G401 (cell line): ENCODE results near the gene PRICKLE4. TPM values are rescaled to one million over a fixed set of nuclear protein-coding genes. Genes with fewer than 3 reads are reported as not detected.
"Not testable (repeated sequence)": the region's sequence is repeated elsewhere in the genome, so short reads cannot be mapped to it uniquely, and the experiment has no call there.

ENCODE experiments used
- DNase-seq: peaks from one replicate; pipeline ENCODE4 v3.0.0-alpha.2; 2015; ENCODE audit warnings: low spot score
- in situ Hi-C: cut with HindIII; loops from 2 replicates; pipeline ENCODE4 v1.10.0; 2016; ENCODE audit warnings: low sequenced_read_pairs, mixed read lengths
- total RNA-seq: library from RNA; depleted of rRNA; stranded (reverse); fragments of >200 nt; shearing (Covaris generic); gene quantifications from 2 replicates; pipeline ENCODE4 v1.2.3, GENCODE V29; 2014

The PRICKLE4 gene
- total RNA-seq, 1 experiment from 2014 or later = not detected

- no peak for DNase-seq
- in situ Hi-C loops = no loop called here
These were observed 37.0 kb upstream of the PRICKLE4 start for GRCh38 chr6:41743406-41744235.

GRCh38 chr6:41744236-41744787, 36.3 kb upstream of the PRICKLE4 start:
- in situ Hi-C loops = no loop called here
- DNase-seq = no peak

DNA sequence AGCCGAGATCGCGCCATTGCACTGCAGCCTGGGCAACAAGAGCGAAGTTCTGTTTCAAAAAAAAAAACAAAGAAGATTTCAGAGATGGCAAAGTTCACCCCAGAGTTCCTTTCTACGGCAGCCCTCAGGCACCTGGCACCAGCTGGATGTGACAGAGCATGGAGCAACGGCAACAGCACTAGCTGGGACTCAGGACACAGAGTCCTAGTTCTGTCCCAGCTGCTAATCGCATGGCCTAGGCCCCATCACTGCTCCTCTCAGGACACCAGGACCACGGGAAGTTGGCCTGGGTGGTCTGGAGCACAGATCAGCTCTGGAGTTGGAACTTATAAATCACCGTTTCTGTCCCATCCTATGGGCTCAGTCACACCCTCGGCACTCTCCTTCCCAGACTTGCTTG, 34.5 kb upstream of the PRICKLE4 start:
- no peak for DNase-seq

GRCh38 chr6:41747256-41748101, 33.1 kb upstream of the PRICKLE4 start, which contains the start of gene PGC:
PGC (minus strand) TSS chr6:41747397; CDS start chr6:41747334, 63 bp downstream.
- DNase-seq = no peak
- in situ Hi-C loops = no loop called here

More for the DNA sequence above, 34.5 kb upstream of the PRICKLE4 start:
- in situ Hi-C loops = no loop called here

- in situ Hi-C loops = no loop called here
These were observed 32.5 kb upstream of the PRICKLE4 start for GRCh38 chr6:41748102-41748477.

GRCh38 chr6:41748542-41748941, 32.0 kb upstream of the PRICKLE4 start:
- no peak for DNase-seq
- in situ Hi-C loops = no loop called here

More at GRCh38 chr6:41748102-41748477, 32.5 kb upstream of the PRICKLE4 start:
- DNase-seq = no peak

DNA sequence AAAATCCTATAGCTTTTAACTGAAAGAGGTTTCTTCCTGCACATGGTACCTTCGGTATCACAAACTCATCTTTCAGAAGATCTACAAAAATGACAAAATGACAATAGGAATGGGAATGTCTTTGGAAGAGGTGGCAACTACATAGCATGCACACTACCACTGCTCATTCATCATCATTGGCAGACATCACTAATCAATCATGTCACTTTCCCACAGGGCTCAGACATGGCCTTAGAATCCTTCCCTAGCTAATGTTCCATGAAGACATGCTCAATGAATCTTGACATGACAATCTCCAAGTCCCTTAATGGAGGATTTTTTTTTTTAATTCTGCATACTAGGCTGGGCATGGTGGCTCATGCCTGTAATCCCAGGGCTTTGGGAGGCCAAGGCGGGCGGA, 30.2 kb upstream of the PRICKLE4 start:
- in situ Hi-C loops = no loop called here
- no peak for DNase-seq

- in situ Hi-C loops = no loop called here
- DNase-seq = no peak
These were observed 24.7 kb upstream of the PRICKLE4 start for GRCh38 chr6:41755895-41756294.

DNA sequence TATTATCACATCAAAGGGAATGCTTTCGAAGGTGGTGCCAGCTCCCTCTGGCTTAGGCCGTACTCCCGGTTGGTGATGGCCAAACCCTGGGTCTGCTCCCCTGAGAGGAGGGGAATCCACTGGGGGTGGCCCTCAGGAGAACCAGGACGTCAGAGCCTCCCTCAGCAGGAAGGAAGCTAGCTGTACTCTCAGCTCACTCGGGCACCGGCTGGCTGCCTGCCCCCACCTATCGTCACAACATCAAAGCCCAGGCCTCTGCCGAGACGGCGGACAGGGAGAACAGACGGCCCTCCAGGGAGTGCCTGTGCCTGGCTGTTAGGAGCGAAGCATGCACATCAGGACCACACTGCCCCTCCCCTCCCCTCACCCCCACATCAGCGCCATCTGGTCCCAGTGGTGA, 24.2 kb upstream of the PRICKLE4 start:
- in situ Hi-C loops = no loop called here
- no peak for DNase-seq

DNA sequence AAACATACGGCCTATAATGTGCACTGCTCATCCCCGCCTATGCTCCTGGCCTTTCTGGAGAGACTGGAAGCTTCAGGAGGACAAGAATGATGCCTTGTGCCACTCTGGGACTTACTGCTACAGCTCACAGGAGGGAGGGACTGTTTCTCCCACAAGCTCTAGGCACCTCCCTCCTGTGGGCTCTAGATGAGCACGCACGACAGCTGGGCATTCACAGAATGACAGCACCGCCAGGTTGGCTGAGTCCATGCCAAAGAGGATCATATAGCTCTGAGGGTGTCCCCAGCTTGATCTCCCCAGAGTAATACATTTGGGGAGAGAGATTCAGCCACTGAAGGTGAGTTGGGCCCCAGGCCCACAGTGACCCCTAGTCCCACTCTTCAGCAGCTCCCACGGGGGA, 23.3 kb upstream of the PRICKLE4 start:
- in situ Hi-C loops = no loop called here
- DNase-seq = no peak

GRCh38 chr6:41757931-41758640, 22.5 kb upstream of the PRICKLE4 start:
- DNase-seq = no peak
- in situ Hi-C loops = no loop called here

GRCh38 chr6:41758641-41759035, 21.9 kb upstream of the PRICKLE4 start:
- in situ Hi-C loops = no loop called here
- no peak for DNase-seq

DNA sequence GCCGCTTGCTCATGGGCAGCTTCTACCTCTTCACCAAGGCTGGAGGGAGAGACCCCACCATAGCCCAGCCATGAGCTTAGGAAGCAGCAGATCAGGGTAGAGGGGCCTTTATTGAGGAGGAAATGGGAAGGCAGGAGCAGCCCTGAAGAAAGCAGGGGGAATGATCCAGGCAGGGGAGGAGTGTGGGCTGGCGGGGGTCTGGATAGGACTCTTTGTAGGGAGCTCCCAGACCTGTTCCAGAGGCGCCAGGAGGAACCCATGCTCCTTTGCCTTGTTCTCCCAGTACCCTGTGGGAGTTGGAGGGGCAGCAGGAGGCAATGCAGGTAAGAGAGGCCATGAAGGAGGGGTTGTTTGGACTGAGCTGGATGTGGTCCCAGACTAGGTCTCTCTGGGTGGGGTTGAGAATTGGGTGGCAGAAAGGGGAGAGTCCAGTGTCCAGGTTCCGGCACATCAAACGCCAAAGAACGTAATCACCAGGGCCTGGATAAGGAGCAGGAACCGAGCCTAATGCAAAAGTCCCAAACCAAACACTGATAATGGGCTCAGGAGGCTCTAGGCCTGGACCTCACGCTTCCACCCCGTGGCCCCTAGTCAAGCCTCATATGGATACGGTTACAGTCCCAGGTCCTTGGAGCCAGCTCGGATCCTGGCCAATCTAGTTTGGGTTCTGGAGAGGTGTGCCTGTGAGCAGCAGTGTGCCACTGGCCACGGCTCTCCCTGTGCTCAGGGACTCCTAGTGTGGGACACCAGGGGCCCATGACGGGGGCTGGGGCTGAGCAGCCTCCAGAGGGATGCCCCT, 21.3 kb upstream of the PRICKLE4 start:
- no peak for DNase-seq
- in situ Hi-C loops = no loop called here

- DNase-seq = no peak
- in situ Hi-C loops = no loop called here
These were observed 20.5 kb upstream of the PRICKLE4 start for GRCh38 chr6:41759905-41760579.

GRCh38 chr6:41763470-41763869, 17.1 kb upstream of the PRICKLE4 start:
- in situ Hi-C loops = no loop called here
- no peak for DNase-seq

DNA sequence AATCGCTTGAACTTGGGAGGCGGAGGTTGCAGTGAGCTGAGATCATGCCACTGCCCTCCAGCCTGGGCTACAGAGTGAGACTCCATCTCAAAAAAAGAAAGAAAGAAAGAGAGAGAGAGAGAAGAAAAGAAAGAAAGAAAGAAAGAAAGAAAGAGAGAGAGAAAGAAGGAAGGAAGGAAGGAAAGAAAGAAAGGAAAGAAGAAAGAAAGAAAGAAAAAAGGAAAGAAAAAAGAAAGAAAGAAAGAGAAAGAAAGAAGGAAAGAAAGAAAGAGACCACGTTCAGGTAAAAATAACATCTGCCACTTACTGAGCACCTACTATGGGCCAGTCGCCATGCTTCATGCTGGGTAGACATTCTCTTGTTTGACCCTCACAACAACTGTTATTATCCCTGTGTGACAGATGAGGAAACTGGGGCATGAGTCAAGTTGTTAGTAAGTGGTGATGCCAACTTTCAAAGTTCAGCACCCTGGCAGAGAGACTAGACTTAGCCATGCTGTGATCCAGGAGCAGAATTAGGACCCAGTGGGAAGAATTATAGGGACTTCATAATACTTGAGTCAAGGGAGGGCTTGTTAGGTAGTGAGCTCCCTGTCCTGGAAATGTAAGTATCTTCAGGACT, 14.4 kb upstream of the PRICKLE4 start:
- DNase-seq, in situ Hi-C loops: not testable (repeated sequence)

DNA sequence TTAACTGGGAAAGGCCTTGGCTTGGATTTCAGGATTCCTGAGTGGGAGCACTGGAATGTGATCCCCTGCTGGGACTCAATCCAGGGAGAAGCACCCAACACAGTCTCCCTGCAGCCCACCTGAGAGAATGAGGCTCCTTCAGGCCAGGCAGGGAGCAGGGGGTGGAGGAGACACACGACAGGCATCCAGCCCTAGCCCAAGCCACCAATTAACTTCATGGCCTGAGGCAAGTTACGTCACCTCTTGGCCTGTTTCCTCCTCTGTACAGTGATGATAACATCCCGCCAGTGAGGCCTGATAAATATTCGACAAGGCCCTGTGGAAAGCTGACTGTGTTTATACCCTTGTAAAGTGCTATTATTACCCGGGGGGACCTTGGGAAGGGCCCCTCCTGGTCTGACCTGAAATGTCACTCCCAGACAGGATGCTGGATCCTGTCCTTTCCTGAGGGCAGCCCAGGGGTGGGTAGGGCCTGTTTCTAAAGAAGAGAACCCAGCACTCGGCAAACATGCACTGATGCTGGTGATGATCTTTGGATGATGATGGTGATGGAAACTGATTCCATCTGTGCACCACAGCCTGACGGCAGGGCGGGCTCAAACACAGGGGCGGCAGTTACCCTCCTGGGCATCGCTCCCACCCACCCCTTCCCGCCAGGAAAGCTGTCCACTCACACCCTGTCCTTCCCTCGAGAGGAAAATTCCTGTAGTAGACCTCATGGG, 13.3 kb upstream of the PRICKLE4 start:
- in situ Hi-C loops = no loop called here
- no peak for DNase-seq
